ENCODE results near the gene SLAMF6.

The SLAMF6 gene

DNA sequence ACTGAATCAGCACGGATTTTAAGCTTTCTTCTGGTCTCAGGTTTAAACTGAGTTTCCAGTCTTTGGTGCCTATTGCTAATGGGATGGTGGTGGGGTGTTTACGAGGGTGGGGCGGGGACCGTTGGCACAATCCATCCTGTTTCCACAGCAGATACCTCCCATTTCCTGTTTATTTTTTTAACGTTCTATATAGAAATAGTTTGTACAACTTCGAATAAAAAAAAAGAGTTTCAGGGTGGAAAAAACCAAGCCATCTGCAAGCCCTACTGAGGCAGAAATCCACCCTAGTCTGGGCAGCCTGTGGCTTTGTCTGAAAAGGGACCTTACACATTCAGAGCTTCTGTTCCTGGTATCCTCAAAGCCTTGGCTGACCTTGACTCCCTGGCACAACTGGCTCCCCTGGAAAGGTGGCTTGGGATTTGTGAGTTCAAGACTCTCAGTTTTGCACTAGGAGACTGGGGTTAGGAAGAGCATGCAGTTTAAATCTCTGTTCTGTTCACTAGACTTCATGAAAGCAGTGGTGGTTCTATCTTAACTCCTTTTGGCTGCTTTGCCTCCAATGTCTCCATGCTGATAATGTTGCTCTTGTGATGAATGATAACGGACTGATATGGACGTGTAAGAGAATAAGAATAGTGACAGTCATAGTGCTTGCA lies 76.0 kb downstream of the SLAMF6 start:
- TF ChIP-seq CTCF (IDR thresholded peaks at IDR 0.05; ENCODE audit: insufficient read depth, missing control alignments): no peak
- DNase-seq (ENCODE audit: insufficient read length, low spot score) (no peak), FAIRE-seq (no peak)

- TF ChIP-seq CTCF (IDR thresholded peaks at IDR 0.05; ENCODE audit: insufficient read depth, missing control alignments): no peak
- DNase-seq (ENCODE audit: insufficient read length, low spot score) (no peak), FAIRE-seq (no peak)
Measured at GRCh38 chr1:160439718-160440117, 83.3 kb downstream of the SLAMF6 start.

DNA sequence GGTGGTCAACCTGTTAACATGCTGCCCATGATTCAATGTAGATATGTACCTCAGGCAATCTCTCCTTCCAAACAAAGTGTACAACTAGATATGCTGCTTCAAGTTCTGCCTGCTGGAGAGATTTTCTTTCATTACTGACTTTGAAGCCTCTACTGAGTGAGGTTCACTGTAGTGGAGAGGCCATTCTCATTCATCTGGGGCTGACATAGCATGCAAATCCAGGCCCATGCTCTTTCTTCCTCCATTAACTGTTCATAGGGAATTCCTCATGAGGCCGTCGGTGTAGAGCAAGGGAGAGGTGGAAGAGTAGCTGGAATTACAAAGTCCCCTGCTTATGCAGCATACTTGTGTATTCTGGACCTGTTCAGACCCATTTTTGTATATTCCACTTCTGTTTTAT lies 84.1 kb downstream of the SLAMF6 start:
- no peak for TF ChIP-seq CTCF (IDR thresholded peaks at IDR 0.05; ENCODE audit: insufficient read depth, missing control alignments)
- DNase-seq (ENCODE audit: insufficient read length, low spot score) (no peak), FAIRE-seq (no peak)

GRCh38 chr1:160438317-160438918 lies 84.6 kb downstream of the SLAMF6 start:
- no peak for TF ChIP-seq CTCF (IDR thresholded peaks at IDR 0.05; ENCODE audit: insufficient read depth, missing control alignments)
- DNase-seq (ENCODE audit: insufficient read length, low spot score): no peak
- no peak for FAIRE-seq

- FAIRE-seq (no peak), DNase-seq (ENCODE audit: insufficient read length, low spot score) (no peak)
- TF ChIP-seq CTCF (IDR thresholded peaks at IDR 0.05; ENCODE audit: insufficient read depth, missing control alignments): no peak
Measured at GRCh38 chr1:160437432-160438316, 85.4 kb downstream of the SLAMF6 start.

DNA sequence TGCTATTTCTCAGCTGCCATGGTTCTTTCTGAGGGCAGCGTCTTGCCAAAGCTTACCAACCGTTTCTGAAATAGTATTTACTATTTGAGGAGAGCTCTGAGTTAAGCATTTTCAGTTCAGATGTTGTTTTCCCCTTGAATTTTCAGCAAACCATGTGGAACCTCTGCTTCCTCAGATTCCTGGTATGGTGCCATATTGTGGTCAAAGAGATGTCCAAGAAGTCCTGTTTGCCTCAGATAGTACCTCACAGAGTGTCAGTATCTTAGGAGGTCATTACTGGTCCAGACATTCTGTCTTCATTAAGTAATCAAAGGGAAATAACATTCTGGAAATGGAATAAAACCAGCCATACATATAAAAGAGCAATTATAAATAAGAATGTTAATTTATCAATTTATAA lies 86.1 kb downstream of the SLAMF6 start:
- DNase-seq (ENCODE audit: insufficient read length, low spot score) (no peak), FAIRE-seq (no peak)
- no peak for TF ChIP-seq CTCF (IDR thresholded peaks at IDR 0.05; ENCODE audit: insufficient read depth, missing control alignments)

All from D721Med (cell line).